Hepatocyte (in vitro differentiated cells): ENCODE results near the gene TTC23. TPM values are rescaled to one million over a fixed set of nuclear protein-coding genes. Genes with fewer than 3 reads are reported as not detected.

Experiments used
- DNase-seq: peaks from one replicate; pipeline ENCODE4 v3.0.0-alpha.2; 2016; ENCODE audit warnings: low spot score
- H2AFZ ChIP-seq: fragments of 200-600 bp; sonication (generic); 2 replicates; pipeline ENCODE4 v1.6.0; 2016; ENCODE audit warnings: antibody characterized with exemption, mild to moderate bottlenecking
- H3K27ac ChIP-seq: fragments of 200-600 bp; sonication (generic); 2 replicates; pipeline ENCODE4 v1.5.1; 2016; ENCODE audit warnings: mild to moderate bottlenecking
- H3K27me3 ChIP-seq: fragments of 200-600 bp; sonication (generic); 2 replicates; pipeline ENCODE4 v1.6.1; 2016
- H3K36me3 ChIP-seq: fragments of 200-600 bp; sonication (generic); replicated peaks from 2 replicates; pipeline ENCODE4 v1.5.1; 2016; ENCODE audit warnings: low read depth; ENCODE audit not compliant: insufficient read depth
- H3K4me1 ChIP-seq: fragments of 200-600 bp; sonication (generic); 2 replicates; pipeline ENCODE4 v1.5.1; 2016; ENCODE audit warnings: mild to moderate bottlenecking, moderate library complexity; ENCODE audit not compliant: insufficient read depth
- H3K4me2 ChIP-seq: fragments of 200-600 bp; sonication (generic); 2 replicates; pipeline ENCODE4 v1.6.0; 2016
- H3K4me3 ChIP-seq: fragments of 200-600 bp; sonication (generic); 2 replicates; pipeline ENCODE4 v1.5.1; 2016; ENCODE audit warnings: mild to moderate bottlenecking
- H3K79me2 ChIP-seq: fragments of 200-600 bp; sonication (generic); 2 replicates; pipeline ENCODE4 v1.6.0; 2017; ENCODE audit warnings: mild to moderate bottlenecking
- H3K9me2 ChIP-seq: fragments of 200-600 bp; sonication (generic); replicated peaks from 2 replicates; pipeline ENCODE4 v1.6.0; 2017; ENCODE audit warnings: mild to moderate bottlenecking; ENCODE audit not compliant: insufficient read depth
- H3K9me3 ChIP-seq: fragments of 200-600 bp; sonication (generic); 2 replicates; pipeline ENCODE4 v1.5.1; 2016; ENCODE audit warnings: low read depth, mild to moderate bottlenecking
- H4K20me1 ChIP-seq: fragments of 200-600 bp; sonication (generic); 2 replicates; pipeline ENCODE4 v1.6.0; 2016; ENCODE audit warnings: mild to moderate bottlenecking; ENCODE audit not compliant: insufficient read depth, poor library complexity, severe bottlenecking
- EZH2 ChIP-seq: fragments of 200-600 bp; sonication (generic); IDR thresholded peaks from 2 replicates; pipeline ENCODE4 v1.6.1; 2016; ENCODE audit warnings: antibody characterized with exemption, mild to moderate bottlenecking, borderline replicate concordance
- EZH2phosphoT487 ChIP-seq: fragments of 200-600 bp; sonication (generic); IDR thresholded peaks from one replicate; pipeline ENCODE4 v1.6.1; 2018; ENCODE audit warnings: antibody characterized with exemption, mild to moderate bottlenecking, low read depth, moderate library complexity; ENCODE audit not compliant: unreplicated experiment, severe bottlenecking
- WGBS: methylation state at CpG from one replicate; pipeline ENCODE4 v1.1.6; 2016; ENCODE audit warnings: low lambda C conversion rate; ENCODE audit errors: missing lambda C conversion rate; 5-methylcytosine and 5-hydroxymethylcytosine counted together
- polyA plus RNA-seq: library from polyadenylated mRNA; unstranded; fragments of >200 nt; fragmentation: Nextera tagmentation; extraction: Ambion mirVana; gene quantifications from 2 replicates; pipeline ENCODE4 v1.2.1, GENCODE V29; 2016
- total RNA-seq: library from RNA; depleted of rRNA; stranded (reverse); fragments of >200 nt; gene quantifications from 2 replicates; pipeline ENCODE4 v1.2.3, GENCODE V29; 2014
- TF ChIP-seq, protein P1 (sequence below): fragments of 200-600 bp; sonication (generic); IDR thresholded peaks from 2 replicates; pipeline ENCODE4 v1.5.1; 2016; ENCODE audit warnings: antibody characterized with exemption, mild to moderate bottlenecking; ENCODE audit not compliant: poor library complexity

The TTC23 gene
- total and polyA plus RNA-seq, 2 experiments from 2014 or later: 31.3 to 46.3 TPM

GRCh38 chr15:99283717-99284116 lies 34.3 kb upstream of the TTC23 start:
- H3K4me3 ChIP-seq: no peak overlapping the region
- H3K4me2 ChIP-seq: no peak overlapping the region
- no peaks in the 10 kb centered on the region for H3K4me1 ChIP-seq
- DNase-seq: no peak
- no peak overlapping the region for H3K27ac ChIP-seq
- H2AFZ ChIP-seq: no peak overlapping the region
- no peaks in the 10 kb centered on the region for H3K9me2 ChIP-seq
- no peaks in the 10 kb centered on the region for H4K20me1 ChIP-seq
- H3K79me2 ChIP-seq: no peaks in the 10 kb centered on the region
- no peaks in the 10 kb centered on the region for H3K27me3 ChIP-seq
- no peaks in the 10 kb centered on the region for H3K9me3 ChIP-seq
- TF ChIP-seq, protein P1, sequence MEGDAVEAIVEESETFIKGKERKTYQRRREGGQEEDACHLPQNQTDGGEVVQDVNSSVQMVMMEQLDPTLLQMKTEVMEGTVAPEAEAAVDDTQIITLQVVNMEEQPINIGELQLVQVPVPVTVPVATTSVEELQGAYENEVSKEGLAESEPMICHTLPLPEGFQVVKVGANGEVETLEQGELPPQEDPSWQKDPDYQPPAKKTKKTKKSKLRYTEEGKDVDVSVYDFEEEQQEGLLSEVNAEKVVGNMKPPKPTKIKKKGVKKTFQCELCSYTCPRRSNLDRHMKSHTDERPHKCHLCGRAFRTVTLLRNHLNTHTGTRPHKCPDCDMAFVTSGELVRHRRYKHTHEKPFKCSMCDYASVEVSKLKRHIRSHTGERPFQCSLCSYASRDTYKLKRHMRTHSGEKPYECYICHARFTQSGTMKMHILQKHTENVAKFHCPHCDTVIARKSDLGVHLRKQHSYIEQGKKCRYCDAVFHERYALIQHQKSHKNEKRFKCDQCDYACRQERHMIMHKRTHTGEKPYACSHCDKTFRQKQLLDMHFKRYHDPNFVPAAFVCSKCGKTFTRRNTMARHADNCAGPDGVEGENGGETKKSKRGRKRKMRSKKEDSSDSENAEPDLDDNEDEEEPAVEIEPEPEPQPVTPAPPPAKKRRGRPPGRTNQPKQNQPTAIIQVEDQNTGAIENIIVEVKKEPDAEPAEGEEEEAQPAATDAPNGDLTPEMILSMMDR: no peak
- no peak for TF ChIP-seq EZH2phosphoT487
- no peak for TF ChIP-seq EZH2
- H3K36me3 ChIP-seq: no peaks in the 10 kb centered on the region

GRCh38 chr15:99282586-99282985 lies 33.2 kb upstream of the TTC23 start:
- TF ChIP-seq, protein P1: no peak
- Histone ChIP-seq H3K27ac (no peak overlapping the region), H3K36me3 (no peaks in the 10 kb centered on the region), H3K4me3 (no peak overlapping the region), H4K20me1 (no peaks in the 10 kb centered on the region), H3K4me1 (no peaks in the 10 kb centered on the region), H3K9me3 (no peaks in the 10 kb centered on the region), H3K9me2 (no peaks in the 10 kb centered on the region), H2AFZ (no peak overlapping the region), H3K79me2 (no peaks in the 10 kb centered on the region), H3K4me2 (no peak overlapping the region), H3K27me3 (no peaks in the 10 kb centered on the region)
- WGBS: 96% methylated on average over 5 of the region's 5 CpGs
- no peak for DNase-seq

DNA sequence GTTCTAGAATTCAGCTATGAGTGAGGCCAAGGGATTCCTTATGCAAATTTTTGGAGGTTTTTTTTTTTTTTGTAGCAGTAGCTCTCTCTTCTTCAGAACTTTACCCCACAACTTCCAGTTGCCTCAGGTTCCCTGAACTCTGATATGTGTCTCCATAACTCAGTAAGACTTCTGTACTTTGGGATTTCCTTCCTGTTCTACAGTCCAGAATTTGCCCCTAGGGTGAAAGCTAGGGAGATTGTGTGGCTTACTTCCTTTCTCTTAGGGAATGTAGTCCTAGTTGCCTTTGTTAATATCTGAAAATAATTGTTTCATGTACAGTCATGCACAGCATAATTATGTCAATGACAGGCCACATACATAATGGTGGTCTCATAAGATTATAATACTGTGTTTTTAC lies 32.7 kb upstream of the TTC23 start:
- H3K4me1 ChIP-seq: no peaks in the 10 kb centered on the region

GRCh38 chr15:99279827-99280226 lies 30.4 kb upstream of the TTC23 start:
- Histone ChIP-seq H3K36me3 (no peaks in the 10 kb centered on the region), H3K9me2 (no peaks in the 10 kb centered on the region), H3K9me3 (no peaks in the 10 kb centered on the region), H3K4me2 (no peak overlapping the region), H3K27me3 (no peaks in the 10 kb centered on the region), H3K4me1 (no peaks in the 10 kb centered on the region), H3K4me3 (no peak overlapping the region), H3K27ac (no peak overlapping the region), H2AFZ (no peak overlapping the region), H3K79me2 (no peaks in the 10 kb centered on the region), H4K20me1 (no peaks in the 10 kb centered on the region)
- DNase-seq: no peak
- 95% methylated on average over 3 of the region's 3 CpGs for WGBS
- TF ChIP-seq, protein P1: no peak
- TF ChIP-seq EZH2 (no peak), EZH2phosphoT487 (no peak)

More for the DNA sequence above, 32.7 kb upstream of the TTC23 start:
- Histone ChIP-seq H3K27ac (no peak overlapping the region), H3K79me2 (no peaks in the 10 kb centered on the region), H3K4me3 (no peak overlapping the region), H3K9me3 (no peaks in the 10 kb centered on the region), H3K4me2 (no peak overlapping the region), H3K9me2 (no peaks in the 10 kb centered on the region), H3K27me3 (no peaks in the 10 kb centered on the region), H3K36me3 (no peaks in the 10 kb centered on the region), H4K20me1 (no peaks in the 10 kb centered on the region), H2AFZ (no peak overlapping the region)
- DNase-seq: no peak
- no peak for TF ChIP-seq EZH2
- no peak for TF ChIP-seq EZH2phosphoT487
- TF ChIP-seq, protein P1: no peak
